OCI-LY3 (cell line): Measurements from ENCODE around the gene RDH16.
"Not testable (repeated sequence)": the region's sequence is repeated elsewhere in the genome, so short reads cannot be mapped to it uniquely, and the experiment has no call there.

Experiments
- H2AFZ ChIP-seq: fragments of 200-600, 300-600 bp; shearing (Covaris generic); 2 replicates; pipeline ENCODE4 v1.6.0; 2014; ENCODE audit warnings: antibody characterized with exemption, low read depth, low read length
- H3K27ac ChIP-seq: fragments of 200-600, 300-600 bp; sonication (generic); 2 replicates; pipeline ENCODE4 v1.5.1; 2014; ENCODE audit warnings: mild to moderate bottlenecking, low read length, moderate library complexity, mixed read lengths
- H3K27me3 ChIP-seq: fragments of 200-600, 300-600 bp; sonication (generic); 2 replicates; pipeline ENCODE4 v1.6.1; 2014; ENCODE audit warnings: low read depth, low read length, mixed read lengths
- H3K36me3 ChIP-seq: fragments of 200-600, 300-600 bp; sonication (generic); replicated peaks from 2 replicates; pipeline ENCODE3; 2014; ENCODE audit warnings: low read depth, low read length, mixed read lengths
- H3K4me1 ChIP-seq: fragments of 300-600, 200-600 bp; sonication (generic); 2 replicates; pipeline ENCODE4 v1.6.1; 2014; ENCODE audit warnings: low read length, mixed read lengths
- H3K4me2 ChIP-seq: fragments of 200-600, 300-600 bp; sonication (generic); 2 replicates; pipeline ENCODE4 v1.6.1; 2014; ENCODE audit warnings: low read length, mixed read lengths
- H3K4me3 ChIP-seq: fragments of 300-600, 200-600 bp; sonication (generic); 2 replicates; pipeline ENCODE4 v1.5.1; 2014; ENCODE audit warnings: antibody characterized with exemption, mild to moderate bottlenecking, low read length, moderate library complexity
- H3K79me2 ChIP-seq: fragments of 300-600, 200-600 bp; shearing (Covaris generic); 2 replicates; pipeline ENCODE4 v1.6.1; 2014; ENCODE audit warnings: mild to moderate bottlenecking, low read length, mixed read lengths
- H3K9ac ChIP-seq: fragments of 300-600, 200-600 bp; shearing (Covaris generic); 2 replicates; pipeline ENCODE4 v1.6.0; 2014; ENCODE audit warnings: mild to moderate bottlenecking, low read length, moderate library complexity
- H3K9me3 ChIP-seq: fragments of 200-600, 300-600 bp; shearing (Covaris generic); 2 replicates; pipeline ENCODE4 v1.6.1; 2014; ENCODE audit warnings: low read length, mixed read lengths; ENCODE audit not compliant: insufficient read depth
- H4K20me1 ChIP-seq: fragments of 200-600, 300-600 bp; sonication (generic); 2 replicates; pipeline ENCODE4 v1.6.1; 2016; ENCODE audit warnings: low read length, mixed read lengths; ENCODE audit not compliant: insufficient read depth
- CTCF ChIP-seq: fragments of 200-600, 300-600 bp; sonication (generic); IDR thresholded peaks from 2 replicates; pipeline ENCODE4 v1.5.1; 2014; ENCODE audit warnings: antibody characterized with exemption, low read length, low read depth
- EZH2phosphoT487 ChIP-seq: fragments of 200-600 bp; shearing (Covaris generic); IDR thresholded peaks from 2 replicates; pipeline ENCODE4 v1.6.1; 2018; ENCODE audit warnings: antibody characterized with exemption, mixed run types, low read depth

Gene RDH16

GRCh38 chr12:56979628-56980027, 22.2 kb upstream of the RDH16 start:
- Histone ChIP-seq H3K9ac (no peak overlapping the region), H3K9me3 (no peaks in the 10 kb centered on the region), H3K4me2 (no peak overlapping the region), H4K20me1 (no peaks in the 10 kb centered on the region), H3K27me3 (no peaks in the 10 kb centered on the region), H3K36me3 (no peaks in the 10 kb centered on the region), H3K79me2 (no peaks in the 10 kb centered on the region), H3K27ac (no peak overlapping the region), H2AFZ (no peak overlapping the region), H3K4me3 (no peak overlapping the region), H3K4me1 (no peaks in the 10 kb centered on the region)
- TF ChIP-seq CTCF (no peak), EZH2phosphoT487 (no peak)

GRCh38 chr12:56978397-56979138, 21.2 kb upstream of the RDH16 start:
- no peaks in the 10 kb centered on the region for H3K27me3 ChIP-seq
- no peak overlapping the region for H2AFZ ChIP-seq
- H3K27ac ChIP-seq, result no peak overlapping the region
- no peak overlapping the region for H3K9ac ChIP-seq
- H3K9me3 ChIP-seq, result no peaks in the 10 kb centered on the region
- TF ChIP-seq CTCF (no peak), EZH2phosphoT487 (no peak)
- no peaks in the 10 kb centered on the region for H3K36me3 ChIP-seq
- H3K4me1 ChIP-seq, result no peaks in the 10 kb centered on the region
- H3K4me2 ChIP-seq, result no peak overlapping the region
- no peaks in the 10 kb centered on the region for H3K79me2 ChIP-seq
- H4K20me1 ChIP-seq, result no peaks in the 10 kb centered on the region
- no peak overlapping the region for H3K4me3 ChIP-seq

- not testable (repeated sequence) for H4K20me1 ChIP-seq, H3K27me3 ChIP-seq, H3K79me2 ChIP-seq, H3K4me1 ChIP-seq, H3K4me3 ChIP-seq, H2AFZ ChIP-seq, H3K36me3 ChIP-seq, H3K9me3 ChIP-seq, H3K27ac ChIP-seq, H3K9ac ChIP-seq, H3K4me2 ChIP-seq
These were observed 20.0 kb upstream of the RDH16 start for GRCh38 chr12:56977361-56977760.

- not testable (repeated sequence) for H3K4me2 ChIP-seq, H3K4me1 ChIP-seq, H3K9me3 ChIP-seq, H4K20me1 ChIP-seq, H3K27me3 ChIP-seq, H3K79me2 ChIP-seq, H3K36me3 ChIP-seq, H3K9ac ChIP-seq, H2AFZ ChIP-seq, H3K4me3 ChIP-seq, H3K27ac ChIP-seq
These were observed 16.8 kb upstream of the RDH16 start for GRCh38 chr12:56974224-56974623.

GRCh38 chr12:56968910-56969309, 11.5 kb upstream of the RDH16 start:
- not testable (repeated sequence) for H2AFZ ChIP-seq

GRCh38 chr12:56965997-56966642, 8.7 kb upstream of the RDH16 start:
- H3K79me2 ChIP-seq, H3K4me1 ChIP-seq, H3K4me3 ChIP-seq, H3K36me3 ChIP-seq, H3K4me2 ChIP-seq, H3K9ac ChIP-seq, H4K20me1 ChIP-seq, H3K27ac ChIP-seq, H2AFZ ChIP-seq, H3K9me3 ChIP-seq, H3K27me3 ChIP-seq: not testable (repeated sequence)

More at GRCh38 chr12:56968910-56969309, 11.5 kb upstream of the RDH16 start:
- not testable (repeated sequence) for H3K36me3 ChIP-seq, H4K20me1 ChIP-seq, H3K9ac ChIP-seq, H3K4me3 ChIP-seq, H3K4me1 ChIP-seq, H3K27ac ChIP-seq, H3K9me3 ChIP-seq, H3K27me3 ChIP-seq, H3K79me2 ChIP-seq, H3K4me2 ChIP-seq

GRCh38 chr12:56965124-56965523, 7.7 kb upstream of the RDH16 start:
- not testable (repeated sequence) for H3K27me3 ChIP-seq, H3K36me3 ChIP-seq, H4K20me1 ChIP-seq, H3K9me3 ChIP-seq, H3K4me2 ChIP-seq, H3K4me1 ChIP-seq, H3K79me2 ChIP-seq, H3K27ac ChIP-seq, H3K9ac ChIP-seq, H3K4me3 ChIP-seq, H2AFZ ChIP-seq

- H3K79me2 ChIP-seq, H3K4me1 ChIP-seq, H2AFZ ChIP-seq, H3K9ac ChIP-seq, H3K27me3 ChIP-seq, H3K4me3 ChIP-seq, H3K36me3 ChIP-seq, H3K9me3 ChIP-seq, H4K20me1 ChIP-seq, H3K27ac ChIP-seq, H3K4me2 ChIP-seq: not testable (repeated sequence)
These were observed 6.1 kb upstream of the RDH16 start for GRCh38 chr12:56963557-56963956.
